DOHH2 (cell line): ENCODE measurements around the gene C11orf68.

Experiments used
- EZH2phosphoT487 ChIP-seq: fragments of 200-600 bp; sonication (generic); IDR thresholded peaks from 2 replicates; pipeline ENCODE4 v1.6.1; 2017; ENCODE audit warnings: borderline replicate concordance, mild to moderate bottlenecking, antibody characterized with exemption, low read length, moderate library complexity, mixed read lengths
- TF ChIP-seq, protein P1 (sequence below): fragments of 200-600 bp; sonication (generic); IDR thresholded peaks from one replicate; pipeline ENCODE4 v1.5.1; 2014; ENCODE audit warnings: antibody characterized with exemption, mild to moderate bottlenecking, low read depth, low read length; ENCODE audit not compliant: poor library complexity, severe bottlenecking

DNA sequence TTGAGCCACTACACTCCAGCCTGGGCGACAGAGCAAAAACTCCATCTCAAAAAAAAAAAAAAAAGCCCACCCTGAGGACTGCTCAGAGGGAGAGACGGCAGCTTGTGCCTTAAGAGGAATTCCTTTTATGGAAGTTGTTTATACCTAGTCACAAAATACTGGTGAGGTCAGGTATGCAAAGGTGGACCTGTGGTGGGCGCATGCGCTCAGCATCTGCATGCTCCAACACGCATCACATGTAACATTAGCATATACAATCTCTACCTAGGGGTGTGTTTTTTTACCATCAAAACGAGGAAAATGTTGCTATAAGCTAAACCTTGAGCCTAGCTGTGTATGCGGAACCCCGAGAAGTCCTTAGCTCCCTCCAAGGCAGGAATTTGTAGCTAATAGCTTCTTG is 35.9 kb upstream of the C11orf68 start:
- no peak for TF ChIP-seq EZH2phosphoT487
- TF ChIP-seq, protein P1, sequence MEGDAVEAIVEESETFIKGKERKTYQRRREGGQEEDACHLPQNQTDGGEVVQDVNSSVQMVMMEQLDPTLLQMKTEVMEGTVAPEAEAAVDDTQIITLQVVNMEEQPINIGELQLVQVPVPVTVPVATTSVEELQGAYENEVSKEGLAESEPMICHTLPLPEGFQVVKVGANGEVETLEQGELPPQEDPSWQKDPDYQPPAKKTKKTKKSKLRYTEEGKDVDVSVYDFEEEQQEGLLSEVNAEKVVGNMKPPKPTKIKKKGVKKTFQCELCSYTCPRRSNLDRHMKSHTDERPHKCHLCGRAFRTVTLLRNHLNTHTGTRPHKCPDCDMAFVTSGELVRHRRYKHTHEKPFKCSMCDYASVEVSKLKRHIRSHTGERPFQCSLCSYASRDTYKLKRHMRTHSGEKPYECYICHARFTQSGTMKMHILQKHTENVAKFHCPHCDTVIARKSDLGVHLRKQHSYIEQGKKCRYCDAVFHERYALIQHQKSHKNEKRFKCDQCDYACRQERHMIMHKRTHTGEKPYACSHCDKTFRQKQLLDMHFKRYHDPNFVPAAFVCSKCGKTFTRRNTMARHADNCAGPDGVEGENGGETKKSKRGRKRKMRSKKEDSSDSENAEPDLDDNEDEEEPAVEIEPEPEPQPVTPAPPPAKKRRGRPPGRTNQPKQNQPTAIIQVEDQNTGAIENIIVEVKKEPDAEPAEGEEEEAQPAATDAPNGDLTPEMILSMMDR = no peak
